GM06990 (cell line): ENCODE data around the gene OR8G1.
"Not testable (repeated sequence)": the region's sequence is repeated elsewhere in the genome, so short reads cannot be mapped to it uniquely, and the experiment has no call there.

Experiments
- DNase-seq: peaks from one replicate; pipeline ENCODE4 v3.0.0-alpha.2; 2011; ENCODE audit not compliant: insufficient read length; ENCODE audit errors: extremely low read depth
- H3K27me3 ChIP-seq: replicated peaks from 2 replicates; pipeline ENCODE4 v1.6.0; 2011; ENCODE audit warnings: low read length; ENCODE audit not compliant: control insufficient read depth, insufficient read depth
- H3K36me3 ChIP-seq: 2 replicates; pipeline ENCODE4 v1.5.1; 2011; ENCODE audit warnings: low read length; ENCODE audit not compliant: control insufficient read depth, insufficient read depth
- H3K4me3 ChIP-seq: replicated peaks from 2 replicates; pipeline ENCODE4 v1.5.1; 2011; ENCODE audit warnings: low read depth, mild to moderate bottlenecking, control low read depth, low read length
- CTCF ChIP-seq: IDR thresholded peaks from 2 replicates; pipeline ENCODE4 v1.5.1; 2011; ENCODE audit warnings: low read length, control low read depth, mild to moderate bottlenecking, inconsistent platforms; ENCODE audit not compliant: insufficient read depth, poor library complexity, severe bottlenecking

OR8G1 gene

GRCh38 chr11:124256076-124256475 lies 15.2 kb downstream of the OR8G1 start, which contains the start of gene OR8G5:
Gene OR8G5 (plus strand): TSS chr11:124256376. CDS start chr11:124264932, 8,556 bp downstream.
- Histone ChIP-seq H3K4me3 (no peak within 1 kb of the TSS), H3K36me3 (no peaks in the 10 kb centered on the region), H3K27me3 (no peaks in the 10 kb centered on the region)
- no peak for DNase-seq
- no peak for TF ChIP-seq CTCF

- DNase-seq, H3K27me3 ChIP-seq, H3K4me3 ChIP-seq, H3K36me3 ChIP-seq: not testable (repeated sequence)
Measured at GRCh38 chr11:124265041-124265440, 24.1 kb downstream of the OR8G1 start.

- DNase-seq, H3K36me3 ChIP-seq, H3K27me3 ChIP-seq: not testable (repeated sequence)
Measured at GRCh38 chr11:124270886-124271285, 30.0 kb downstream of the OR8G1 start.

GRCh38 chr11:124274000-124274399 lies 33.1 kb downstream of the OR8G1 start:
- TF ChIP-seq CTCF: no peak
- no peaks in the 10 kb centered on the region; the same call in 1 of the 2 replicates for H3K27me3 ChIP-seq
- no peak for DNase-seq
- no peaks in the 10 kb centered on the region for H3K36me3 ChIP-seq
- H3K4me3 ChIP-seq: no peak overlapping the region

More at GRCh38 chr11:124270886-124271285, 30.0 kb downstream of the OR8G1 start:
- H3K4me3 ChIP-seq: not testable (repeated sequence)

GRCh38 chr11:124276081-124276480 lies 35.2 kb downstream of the OR8G1 start:
- H3K27me3 ChIP-seq: no peaks in the 10 kb centered on the region; the same call in 1 of the 2 replicates
- no peaks in the 10 kb centered on the region for H3K36me3 ChIP-seq
- TF ChIP-seq CTCF: no peak
- no peak for DNase-seq
- H3K4me3 ChIP-seq: no peak overlapping the region

GRCh38 chr11:124277207-124277606 lies 36.3 kb downstream of the OR8G1 start:
- H3K36me3 ChIP-seq: no peaks in the 10 kb centered on the region
- H3K4me3 ChIP-seq: no peak overlapping the region
- H3K27me3 ChIP-seq: no peaks in the 10 kb centered on the region; the same call in 1 of the 2 replicates
- TF ChIP-seq CTCF: no peak
- no peak for DNase-seq

- peak; percentile 18 for TF ChIP-seq CTCF
- DNase-seq: no peak
- Histone ChIP-seq H3K4me3 (no peak overlapping the region), H3K36me3 (no peaks in the 10 kb centered on the region), H3K27me3 (no peaks in the 10 kb centered on the region; the same call in 1 of the 2 replicates)
Measured at GRCh38 chr11:124277804-124278203, 36.9 kb downstream of the OR8G1 start.
